ENCODE measurements around the gene GTF3A. TPM values are rescaled to one million over a fixed set of nuclear protein-coding genes. Genes with fewer than 3 reads are reported as not detected.

GTF3A gene

GRCh38 chr13:27481766-27482165 lies 57.3 kb downstream of the GTF3A start:
- H3K27me3 ChIP-seq (ENCODE audit: control insufficient read depth, insufficient read depth, low read length) = peaks cover 21% of the 10 kb centered on the region
- H3K4me1 ChIP-seq (ENCODE audit: control insufficient read depth, insufficient read depth, low read length) = no peaks in the 10 kb centered on the region
- no peaks in the 10 kb centered on the region for H3K9me3 ChIP-seq (replicated peaks; ENCODE audit: low read length)
- H3K9ac ChIP-seq (ENCODE audit: low read depth, low read length) = no peak overlapping the region
- no peaks in the 10 kb centered on the region for H3K36me3 ChIP-seq (ENCODE audit: insufficient read depth, low read length)
- no peak overlapping the region for H3K4me2 ChIP-seq (ENCODE audit: low read length)
- H3K4me3 ChIP-seq (ENCODE audit: low read length) = no peak overlapping the region

- Histone ChIP-seq H3K9me3 (replicated peaks; ENCODE audit: low read length) (no peaks in the 10 kb centered on the region), H3K27me3 (ENCODE audit: control insufficient read depth, insufficient read depth, low read length) (peaks cover 16% of the 10 kb centered on the region), H3K4me2 (ENCODE audit: low read length) (no peak overlapping the region), H3K36me3 (ENCODE audit: insufficient read depth, low read length) (no peaks in the 10 kb centered on the region), H3K9ac (ENCODE audit: low read depth, low read length) (no peak overlapping the region), H3K4me1 (ENCODE audit: control insufficient read depth, insufficient read depth, low read length) (no peaks in the 10 kb centered on the region), H3K4me3 (ENCODE audit: low read length) (no peak overlapping the region)
Observed at GRCh38 chr13:27482983-27483382, 58.6 kb downstream of the GTF3A start.

GRCh38 chr13:27483421-27483820 lies 59.0 kb downstream of the GTF3A start:
- H3K4me3 ChIP-seq (ENCODE audit: low read length) = no peak overlapping the region
- H3K4me1 ChIP-seq (ENCODE audit: control insufficient read depth, insufficient read depth, low read length) = no peaks in the 10 kb centered on the region
- no peaks in the 10 kb centered on the region for H3K9me3 ChIP-seq (replicated peaks; ENCODE audit: low read length)

More at GRCh38 chr13:27483421-27483820, 59.0 kb downstream of the GTF3A start:
- Histone ChIP-seq H3K9ac (ENCODE audit: low read depth, low read length) (no peak overlapping the region), H3K36me3 (ENCODE audit: insufficient read depth, low read length) (no peaks in the 10 kb centered on the region), H3K27me3 (ENCODE audit: control insufficient read depth, insufficient read depth, low read length) (peaks cover 20% of the 10 kb centered on the region), H3K4me2 (ENCODE audit: low read length) (no peak overlapping the region)

Small RNAs within 50 kb of the gene (small RNA-seq; reads per million reads assigned to genes)
- not detected for gene RNY1P1

Measured in skeletal muscle satellite cell (primary cell).